GM23338 (cell line): ENCODE measurements around the gene HAPLN3. TPM values are rescaled to one million over a fixed set of nuclear protein-coding genes. Genes with fewer than 3 reads are reported as not detected.

ENCODE experiments used
- ATAC-seq: fragments of 200-7000 bp; cut with Tn5 transposase; 3 replicates; pipeline ENCODE4 v1.9.1; 2020
- DNase-seq: peaks from one replicate; pipeline ENCODE4 v3.0.0-alpha.2; 2015; ENCODE audit warnings: low spot score
- H2AFZ ChIP-seq: fragments of 200-600 bp; sonication (generic); 2 replicates; pipeline ENCODE4 v1.8.0; 2016; ENCODE audit warnings: antibody characterized with exemption, mild to moderate bottlenecking, moderate library complexity
- H3F3A ChIP-seq: fragments of 200-600 bp; sonication (generic); replicated peaks from 2 replicates; pipeline ENCODE4 v1.8.0; 2017; ENCODE audit warnings: antibody characterized with exemption, mixed run types, low read depth
- H3K27ac ChIP-seq: fragments of 200-600 bp; sonication (generic); 2 replicates; pipeline ENCODE4 v1.6.1; 2016; ENCODE audit warnings: low read depth
- H3K27me3 ChIP-seq: fragments of 200-600 bp; sonication (generic); 2 replicates; pipeline ENCODE4 v1.8.0; 2016; ENCODE audit warnings: mild to moderate bottlenecking, mixed run types, moderate library complexity; ENCODE audit not compliant: insufficient read depth
- H3K36me3 ChIP-seq: fragments of 200-600 bp; sonication (generic); 2 replicates; pipeline ENCODE4 v1.8.0; 2016; ENCODE audit warnings: mild to moderate bottlenecking; ENCODE audit not compliant: insufficient read depth
- H3K4me1 ChIP-seq: fragments of 200-600 bp; sonication (generic); 2 replicates; pipeline ENCODE4 v1.8.0; 2016; ENCODE audit warnings: mild to moderate bottlenecking, moderate library complexity; ENCODE audit not compliant: insufficient read depth
- H3K4me2 ChIP-seq: fragments of 200-600 bp; sonication (generic); 2 replicates; pipeline ENCODE4 v1.7.1; 2017; ENCODE audit warnings: mixed run types
- H3K4me3 ChIP-seq: fragments of 200-600 bp; sonication (generic); 2 replicates; pipeline ENCODE4 v1.6.1; 2016; ENCODE audit warnings: mixed run types
- H3K79me2 ChIP-seq: fragments of 200-600 bp; sonication (generic); replicated peaks from 2 replicates; pipeline ENCODE4 v1.8.0; 2017; ENCODE audit warnings: mild to moderate bottlenecking; ENCODE audit not compliant: insufficient read depth
- H3K9me2 ChIP-seq: fragments of 200-600 bp; sonication (generic); 2 replicates; pipeline ENCODE4 v1.8.0; 2017; ENCODE audit not compliant: insufficient read depth
- H4K20me1 ChIP-seq: fragments of 200-600 bp; sonication (generic); replicated peaks from 2 replicates; pipeline ENCODE4 v1.8.0; 2017; ENCODE audit warnings: mild to moderate bottlenecking; ENCODE audit not compliant: insufficient read depth
- H3K27ac Mint-ChIP-seq: 2 replicates; pipeline ENCODE4 v1.8.0; 2020; ENCODE audit warnings: inconsistent platforms, mild to moderate bottlenecking, moderate library complexity, mixed read lengths
- H3K27me3 Mint-ChIP-seq: 3 replicates; pipeline ENCODE4 v1.8.0; 2022; ENCODE audit warnings: low read depth, mild to moderate bottlenecking, moderate library complexity, mixed read lengths, inconsistent platforms; ENCODE audit not compliant: insufficient read depth, poor library complexity
- H3K36me3 Mint-ChIP-seq: 3 replicates; pipeline ENCODE4 v1.8.0; 2021; ENCODE audit warnings: low read depth, mild to moderate bottlenecking, inconsistent platforms, moderate library complexity, mixed read lengths
- H3K4me1 Mint-ChIP-seq: 3 replicates; pipeline ENCODE4 v1.8.0; 2020; ENCODE audit warnings: mild to moderate bottlenecking, inconsistent platforms, mixed read lengths
- H3K4me3 Mint-ChIP-seq: 3 replicates; pipeline ENCODE4 v1.8.0; 2021; ENCODE audit warnings: moderate library complexity, mild to moderate bottlenecking, inconsistent platforms, mixed read lengths
- H3K9me3 Mint-ChIP-seq: 3 replicates; pipeline ENCODE4 v1.8.0; 2020; ENCODE audit warnings: moderate library complexity, mild to moderate bottlenecking, inconsistent platforms, mixed read lengths
- CREB1 ChIP-seq: fragments of 250-450 bp; sonication (Bioruptor Pico); IDR thresholded peaks from 2 replicates; pipeline ENCODE4 v1.5.0; 2020; ENCODE audit warnings: low read depth, mild to moderate bottlenecking, moderate library complexity
- EZH2 ChIP-seq: fragments of 200-600 bp; sonication (generic); IDR thresholded peaks from one replicate; pipeline ENCODE4 v1.8.0; 2017; ENCODE audit warnings: antibody characterized with exemption, mild to moderate bottlenecking, low read depth; ENCODE audit not compliant: unreplicated experiment
- EZH2phosphoT487 ChIP-seq: fragments of 200-600 bp; sonication (generic); IDR thresholded peaks from one replicate; pipeline ENCODE4 v1.8.1; 2018; ENCODE audit warnings: antibody characterized with exemption; ENCODE audit not compliant: unreplicated experiment
- JUNB ChIP-seq: IDR thresholded peaks from one replicate; pipeline ENCODE4 v1.6.1; 2016; ENCODE audit warnings: antibody characterized with exemption; ENCODE audit not compliant: unreplicated experiment
- NANOG ChIP-seq: IDR thresholded peaks from 2 replicates; pipeline ENCODE4 v1.6.1; 2016; ENCODE audit warnings: antibody characterized with exemption, borderline replicate concordance
- POLR2AphosphoS5 ChIP-seq: IDR thresholded peaks from 2 replicates; pipeline ENCODE4 v1.6.1; 2016; ENCODE audit warnings: antibody characterized with exemption, low read depth
- STAT1 ChIP-seq: IDR thresholded peaks from one replicate; pipeline ENCODE4 v1.6.1; 2016; ENCODE audit warnings: antibody characterized with exemption; ENCODE audit not compliant: unreplicated experiment
- ZNF114 ChIP-seq: fragments of 250-450 bp; sonication (Bioruptor Pico); IDR thresholded peaks from 2 replicates; pipeline ENCODE4 v1.5.0; 2020; ENCODE audit warnings: mild to moderate bottlenecking, moderate library complexity
- ZNF331 ChIP-seq: fragments of 250-450 bp; sonication (Bioruptor Pico); IDR thresholded peaks from 2 replicates; pipeline ENCODE4 v1.5.0; 2020; ENCODE audit warnings: low read depth, mild to moderate bottlenecking, moderate library complexity
- polyA plus RNA-seq: library from polyadenylated mRNA; unstranded; fragments of >200 nt; fragmentation: Nextera tagmentation; extraction: Ambion mirVana; gene quantifications from 2 replicates; pipeline ENCODE4 v1.2.1, GENCODE V29; 2016
- total RNA-seq: library from RNA; depleted of rRNA; stranded (reverse); fragments of >200 nt; shearing (Covaris generic); gene quantifications from 2 replicates; pipeline ENCODE4 v1.2.3, GENCODE V29; 2014
- TF ChIP-seq, protein P1 (sequence below): IDR thresholded peaks from 2 replicates; pipeline ENCODE4 v1.6.1; 2016; ENCODE audit warnings: antibody characterized with exemption
- TF ChIP-seq, protein P2 (sequence below), 2 experiments: fragments of 200-600 bp in 1 of 2; sonication (generic) in 1 of 2; conservative IDR thresholded peaks; 2 replicates each; pipeline versions ENCODE4 v1.5.1 to v1.6.1; 2016 to 2017; ENCODE audit warnings: antibody characterized with exemption in 2 of 2, low read depth in 2 of 2, mild to moderate bottlenecking in 2 of 2, moderate library complexity in 1 of 2
- TF ChIP-seq, protein P3 (sequence below): fragments of 250-450 bp; sonication (Bioruptor Pico); IDR thresholded peaks from 2 replicates; pipeline ENCODE4 v1.5.0; 2020; ENCODE audit warnings: mild to moderate bottlenecking, moderate library complexity
- TF ChIP-seq, protein P4 (sequence below): IDR thresholded peaks from one replicate; pipeline ENCODE4 v1.6.1; 2018; ENCODE audit warnings: antibody characterized with exemption; ENCODE audit not compliant: unreplicated experiment

The HAPLN3 gene
- total and polyA plus RNA-seq, 2 experiments from 2014 or later: 22.7 to 62.6 TPM

DNA sequence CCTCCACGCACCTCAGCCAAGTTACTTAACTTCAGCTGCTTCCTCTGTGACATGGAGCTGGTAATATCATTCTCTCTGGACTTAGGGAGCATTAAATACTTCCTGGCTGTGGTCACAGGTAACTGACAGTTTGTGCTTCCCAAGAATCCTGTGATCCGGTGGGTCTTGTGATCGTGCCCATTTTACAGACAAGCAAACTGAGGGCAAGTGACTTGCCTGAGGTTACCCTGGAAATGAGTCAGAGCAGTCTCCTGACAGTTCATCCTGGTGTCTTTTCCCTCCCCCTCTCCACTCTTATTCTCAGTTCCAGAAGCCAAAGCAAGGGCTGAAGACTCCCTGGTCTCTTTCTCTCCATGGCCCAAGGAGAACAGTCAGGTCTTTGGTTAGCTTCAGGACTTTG is 56.2 kb downstream of the HAPLN3 start:
- Mint-ChIP-seq H3K36me3 (no peaks in the 10 kb centered on the region), H3K4me1 (peaks cover 3% of the 10 kb centered on the region; the same call in 2 of the 3 replicates), H3K27me3 (peaks cover 6% of the 10 kb centered on the region), H3K4me3 (no peak overlapping the region), H3K27ac (no peak overlapping the region), H3K9me3 (no peaks in the 10 kb centered on the region; the same call in 2 of the 3 replicates)
- Histone ChIP-seq H4K20me1 (no peaks in the 10 kb centered on the region), H3K4me2 (no peak overlapping the region), H3K4me3 (no peak overlapping the region), H2AFZ (no peak overlapping the region), H3F3A (no peaks in the 10 kb centered on the region), H3K4me1 (peaks cover under 1% of the 10 kb centered on the region; the same call in 1 of the 2 replicates), H3K36me3 (no peaks in the 10 kb centered on the region), H3K27me3 (no peaks in the 10 kb centered on the region), H3K9me2 (no peaks in the 10 kb centered on the region), H3K79me2 (no peaks in the 10 kb centered on the region), H3K27ac (no peak overlapping the region)
- TF ChIP-seq ZNF114 (no peak), EZH2 (no peak), JUNB (no peak), CREB1 (CRISPR knock-in tag) (no peak), STAT1 (no peak), NANOG (no peak), POLR2AphosphoS5 (no peak), EZH2phosphoT487 (no peak), ZNF331 (no peak)
- TF ChIP-seq, protein P1, sequence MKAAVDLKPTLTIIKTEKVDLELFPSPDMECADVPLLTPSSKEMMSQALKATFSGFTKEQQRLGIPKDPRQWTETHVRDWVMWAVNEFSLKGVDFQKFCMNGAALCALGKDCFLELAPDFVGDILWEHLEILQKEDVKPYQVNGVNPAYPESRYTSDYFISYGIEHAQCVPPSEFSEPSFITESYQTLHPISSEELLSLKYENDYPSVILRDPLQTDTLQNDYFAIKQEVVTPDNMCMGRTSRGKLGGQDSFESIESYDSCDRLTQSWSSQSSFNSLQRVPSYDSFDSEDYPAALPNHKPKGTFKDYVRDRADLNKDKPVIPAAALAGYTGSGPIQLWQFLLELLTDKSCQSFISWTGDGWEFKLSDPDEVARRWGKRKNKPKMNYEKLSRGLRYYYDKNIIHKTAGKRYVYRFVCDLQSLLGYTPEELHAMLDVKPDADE: no peak
- TF ChIP-seq, protein P2, sequence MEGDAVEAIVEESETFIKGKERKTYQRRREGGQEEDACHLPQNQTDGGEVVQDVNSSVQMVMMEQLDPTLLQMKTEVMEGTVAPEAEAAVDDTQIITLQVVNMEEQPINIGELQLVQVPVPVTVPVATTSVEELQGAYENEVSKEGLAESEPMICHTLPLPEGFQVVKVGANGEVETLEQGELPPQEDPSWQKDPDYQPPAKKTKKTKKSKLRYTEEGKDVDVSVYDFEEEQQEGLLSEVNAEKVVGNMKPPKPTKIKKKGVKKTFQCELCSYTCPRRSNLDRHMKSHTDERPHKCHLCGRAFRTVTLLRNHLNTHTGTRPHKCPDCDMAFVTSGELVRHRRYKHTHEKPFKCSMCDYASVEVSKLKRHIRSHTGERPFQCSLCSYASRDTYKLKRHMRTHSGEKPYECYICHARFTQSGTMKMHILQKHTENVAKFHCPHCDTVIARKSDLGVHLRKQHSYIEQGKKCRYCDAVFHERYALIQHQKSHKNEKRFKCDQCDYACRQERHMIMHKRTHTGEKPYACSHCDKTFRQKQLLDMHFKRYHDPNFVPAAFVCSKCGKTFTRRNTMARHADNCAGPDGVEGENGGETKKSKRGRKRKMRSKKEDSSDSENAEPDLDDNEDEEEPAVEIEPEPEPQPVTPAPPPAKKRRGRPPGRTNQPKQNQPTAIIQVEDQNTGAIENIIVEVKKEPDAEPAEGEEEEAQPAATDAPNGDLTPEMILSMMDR (conservative IDR thresholded peaks at IDR 0.05; ENCODE audit: low read depth in 2 of 2): no peak
- TF ChIP-seq, protein P3, sequence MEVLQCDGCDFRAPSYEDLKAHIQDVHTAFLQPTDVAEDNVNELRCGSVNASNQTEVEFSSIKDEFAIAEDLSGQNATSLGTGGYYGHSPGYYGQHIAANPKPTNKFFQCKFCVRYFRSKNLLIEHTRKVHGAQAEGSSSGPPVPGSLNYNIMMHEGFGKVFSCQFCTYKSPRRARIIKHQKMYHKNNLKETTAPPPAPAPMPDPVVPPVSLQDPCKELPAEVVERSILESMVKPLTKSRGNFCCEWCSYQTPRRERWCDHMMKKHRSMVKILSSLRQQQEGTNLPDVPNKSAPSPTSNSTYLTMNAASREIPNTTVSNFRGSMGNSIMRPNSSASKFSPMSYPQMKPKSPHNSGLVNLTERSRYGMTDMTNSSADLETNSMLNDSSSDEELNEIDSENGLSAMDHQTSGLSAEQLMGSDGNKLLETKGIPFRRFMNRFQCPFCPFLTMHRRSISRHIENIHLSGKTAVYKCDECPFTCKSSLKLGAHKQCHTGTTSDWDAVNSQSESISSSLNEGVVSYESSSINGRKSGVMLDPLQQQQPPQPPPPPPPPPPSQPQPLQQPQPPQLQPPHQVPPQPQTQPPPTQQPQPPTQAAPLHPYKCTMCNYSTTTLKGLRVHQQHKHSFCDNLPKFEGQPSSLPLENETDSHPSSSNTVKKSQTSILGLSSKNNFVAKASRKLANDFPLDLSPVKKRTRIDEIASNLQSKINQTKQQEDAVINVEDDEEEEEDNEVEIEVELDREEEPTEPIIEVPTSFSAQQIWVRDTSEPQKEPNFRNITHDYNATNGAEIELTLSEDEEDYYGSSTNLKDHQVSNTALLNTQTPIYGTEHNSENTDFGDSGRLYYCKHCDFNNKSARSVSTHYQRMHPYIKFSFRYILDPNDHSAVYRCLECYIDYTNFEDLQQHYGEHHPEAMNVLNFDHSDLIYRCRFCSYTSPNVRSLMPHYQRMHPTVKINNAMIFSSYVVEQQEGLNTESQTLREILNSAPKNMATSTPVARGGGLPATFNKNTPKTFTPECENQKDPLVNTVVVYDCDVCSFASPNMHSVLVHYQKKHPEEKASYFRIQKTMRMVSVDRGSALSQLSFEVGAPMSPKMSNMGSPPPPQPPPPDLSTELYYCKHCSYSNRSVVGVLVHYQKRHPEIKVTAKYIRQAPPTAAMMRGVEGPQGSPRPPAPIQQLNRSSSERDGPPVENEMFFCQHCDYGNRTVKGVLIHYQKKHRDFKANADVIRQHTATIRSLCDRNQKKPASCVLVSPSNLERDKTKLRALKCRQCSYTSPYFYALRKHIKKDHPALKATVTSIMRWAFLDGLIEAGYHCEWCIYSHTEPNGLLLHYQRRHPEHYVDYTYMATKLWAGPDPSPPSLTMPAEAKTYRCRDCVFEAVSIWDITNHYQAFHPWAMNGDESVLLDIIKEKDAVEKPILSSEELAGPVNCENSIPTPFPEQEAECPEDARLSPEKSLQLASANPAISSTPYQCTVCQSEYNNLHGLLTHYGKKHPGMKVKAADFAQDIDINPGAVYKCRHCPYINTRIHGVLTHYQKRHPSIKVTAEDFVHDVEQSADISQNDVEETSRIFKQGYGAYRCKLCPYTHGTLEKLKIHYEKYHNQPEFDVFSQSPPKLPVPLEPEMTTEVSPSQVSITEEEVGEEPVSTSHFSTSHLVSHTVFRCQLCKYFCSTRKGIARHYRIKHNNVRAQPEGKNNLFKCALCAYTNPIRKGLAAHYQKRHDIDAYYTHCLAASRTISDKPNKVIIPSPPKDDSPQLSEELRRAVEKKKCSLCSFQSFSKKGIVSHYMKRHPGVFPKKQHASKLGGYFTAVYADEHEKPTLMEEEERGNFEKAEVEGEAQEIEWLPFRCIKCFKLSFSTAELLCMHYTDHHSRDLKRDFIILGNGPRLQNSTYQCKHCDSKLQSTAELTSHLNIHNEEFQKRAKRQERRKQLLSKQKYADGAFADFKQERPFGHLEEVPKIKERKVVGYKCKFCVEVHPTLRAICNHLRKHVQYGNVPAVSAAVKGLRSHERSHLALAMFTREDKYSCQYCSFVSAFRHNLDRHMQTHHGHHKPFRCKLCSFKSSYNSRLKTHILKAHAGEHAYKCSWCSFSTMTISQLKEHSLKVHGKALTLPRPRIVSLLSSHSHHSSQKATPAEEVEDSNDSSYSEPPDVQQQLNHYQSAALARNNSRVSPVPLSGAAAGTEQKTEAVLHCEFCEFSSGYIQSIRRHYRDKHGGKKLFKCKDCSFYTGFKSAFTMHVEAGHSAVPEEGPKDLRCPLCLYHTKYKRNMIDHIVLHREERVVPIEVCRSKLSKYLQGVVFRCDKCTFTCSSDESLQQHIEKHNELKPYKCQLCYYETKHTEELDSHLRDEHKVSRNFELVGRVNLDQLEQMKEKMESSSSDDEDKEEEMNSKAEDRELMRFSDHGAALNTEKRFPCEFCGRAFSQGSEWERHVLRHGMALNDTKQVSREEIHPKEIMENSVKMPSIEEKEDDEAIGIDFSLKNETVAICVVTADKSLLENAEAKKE (CRISPR knock-in tag): no peak
- TF ChIP-seq, protein P4, sequence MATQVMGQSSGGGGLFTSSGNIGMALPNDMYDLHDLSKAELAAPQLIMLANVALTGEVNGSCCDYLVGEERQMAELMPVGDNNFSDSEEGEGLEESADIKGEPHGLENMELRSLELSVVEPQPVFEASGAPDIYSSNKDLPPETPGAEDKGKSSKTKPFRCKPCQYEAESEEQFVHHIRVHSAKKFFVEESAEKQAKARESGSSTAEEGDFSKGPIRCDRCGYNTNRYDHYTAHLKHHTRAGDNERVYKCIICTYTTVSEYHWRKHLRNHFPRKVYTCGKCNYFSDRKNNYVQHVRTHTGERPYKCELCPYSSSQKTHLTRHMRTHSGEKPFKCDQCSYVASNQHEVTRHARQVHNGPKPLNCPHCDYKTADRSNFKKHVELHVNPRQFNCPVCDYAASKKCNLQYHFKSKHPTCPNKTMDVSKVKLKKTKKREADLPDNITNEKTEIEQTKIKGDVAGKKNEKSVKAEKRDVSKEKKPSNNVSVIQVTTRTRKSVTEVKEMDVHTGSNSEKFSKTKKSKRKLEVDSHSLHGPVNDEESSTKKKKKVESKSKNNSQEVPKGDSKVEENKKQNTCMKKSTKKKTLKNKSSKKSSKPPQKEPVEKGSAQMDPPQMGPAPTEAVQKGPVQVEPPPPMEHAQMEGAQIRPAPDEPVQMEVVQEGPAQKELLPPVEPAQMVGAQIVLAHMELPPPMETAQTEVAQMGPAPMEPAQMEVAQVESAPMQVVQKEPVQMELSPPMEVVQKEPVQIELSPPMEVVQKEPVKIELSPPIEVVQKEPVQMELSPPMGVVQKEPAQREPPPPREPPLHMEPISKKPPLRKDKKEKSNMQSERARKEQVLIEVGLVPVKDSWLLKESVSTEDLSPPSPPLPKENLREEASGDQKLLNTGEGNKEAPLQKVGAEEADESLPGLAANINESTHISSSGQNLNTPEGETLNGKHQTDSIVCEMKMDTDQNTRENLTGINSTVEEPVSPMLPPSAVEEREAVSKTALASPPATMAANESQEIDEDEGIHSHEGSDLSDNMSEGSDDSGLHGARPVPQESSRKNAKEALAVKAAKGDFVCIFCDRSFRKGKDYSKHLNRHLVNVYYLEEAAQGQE: no peak
- no peak for ATAC-seq
- no peak for DNase-seq
